ENCODE results near the gene SPG21. TPM values are rescaled to one million over a fixed set of nuclear protein-coding genes. Genes with fewer than 3 reads are reported as not detected.

Gene SPG21
- total and polyA plus RNA-seq, 2 of the 13 experiments (the other 11 are each of a cell fraction or from before 2014, with no cell fraction given), result 36.7 to 42.4 TPM

DNA sequence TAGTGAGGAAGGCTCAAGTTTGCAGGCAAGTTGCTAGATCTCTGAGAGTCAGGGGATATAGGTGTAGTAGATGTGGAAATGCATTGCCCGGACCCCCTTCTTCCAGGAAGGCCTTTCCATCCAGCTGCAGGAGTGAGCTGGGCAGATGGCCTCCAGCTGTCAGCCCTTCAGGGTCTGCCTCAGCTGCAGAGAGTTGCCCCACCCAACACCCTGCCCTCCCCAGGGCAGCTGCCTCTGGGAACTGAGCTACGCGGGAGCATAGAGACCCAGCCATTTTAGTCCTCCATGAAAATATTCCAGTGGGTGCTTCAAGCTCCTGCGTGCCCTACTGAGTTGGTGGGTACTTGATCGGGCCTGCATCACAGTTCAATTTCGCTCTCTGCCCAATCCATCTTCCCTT is 29.6 kb downstream of the SPG21 start:
- Histone ChIP-seq H3K9ac (ENCODE audit: insufficient read depth, low read depth, low read length) (no peak overlapping the region), H4K20me1 (ENCODE audit: insufficient read depth, low read length) (no peaks in the 10 kb centered on the region), H3K4me1 (ENCODE audit: insufficient read depth, low read length) (no peaks in the 10 kb centered on the region), H3K4me3 (replicated peaks in 1 of 3; ENCODE audit: insufficient read depth in 1 of 3, low read depth in 2 of 3, low read length in 3 of 3) (no peak overlapping the region), H3K9me3 (ENCODE audit: low read length) (no peaks in the 10 kb centered on the region), H3K27me3 (ENCODE audit: control insufficient read depth in 1 of 2, insufficient read depth in 2 of 2, low read length in 2 of 2) (no peaks in the 10 kb centered on the region), H3K79me2 (ENCODE audit: insufficient read depth, low read length) (no peaks in the 10 kb centered on the region), H3K36me3 (replicated peaks in 1 of 2; ENCODE audit: control insufficient read depth in 1 of 2, insufficient read depth in 2 of 2, low read length in 2 of 2) (peaks cover 22 to 60% of the 10 kb centered on the region in 2 experiments), H2AFZ (ENCODE audit: low read length) (no peak overlapping the region), H3K27ac (ENCODE audit: extremely low read length, insufficient read depth, low read length) (no peak overlapping the region), H3K4me2 (ENCODE audit: low read depth, low read length) (no peak overlapping the region)
- 98% methylated on average over 3 of the region's 6 CpGs for WGBS (ENCODE audit: low lambda C conversion rate)
- ChIA-PET CTCF (ENCODE audit: low intra/inter-chr PET ratio, low total read pairs) (no interaction called here), POLR2A (no interaction called here)
- FAIRE-seq, result no peak
- TF ChIP-seq ZNF549 (CRISPR knock-in tag; IDR thresholded peaks at IDR 0.05) (no peak), ZNF780A (CRISPR knock-in tag; IDR thresholded peaks at IDR 0.05) (no peak), RFX3 (CRISPR knock-in tag; IDR thresholded peaks at IDR 0.05) (no peak), FIP1L1 (IDR thresholded peaks at IDR 0.05; ENCODE audit: borderline replicate concordance, insufficient read depth, low read depth, low read length) (no peak)
- intact Hi-C loops (cut with micrococcal nuclease; ENCODE audit: unreplicated experiment) (no loop called here), in situ Hi-C loops (cut with HindIII; ENCODE audit: extremely low pct_ligation_motif_present, low pct_unique_long_range_greater_than_20kb) (no loop called here)
- no peak for ATAC-seq
- no peak for DNase-seq (ENCODE audit: low spot score)
- BruUV-seq (replicated peaks), result no TSS peak

DNA sequence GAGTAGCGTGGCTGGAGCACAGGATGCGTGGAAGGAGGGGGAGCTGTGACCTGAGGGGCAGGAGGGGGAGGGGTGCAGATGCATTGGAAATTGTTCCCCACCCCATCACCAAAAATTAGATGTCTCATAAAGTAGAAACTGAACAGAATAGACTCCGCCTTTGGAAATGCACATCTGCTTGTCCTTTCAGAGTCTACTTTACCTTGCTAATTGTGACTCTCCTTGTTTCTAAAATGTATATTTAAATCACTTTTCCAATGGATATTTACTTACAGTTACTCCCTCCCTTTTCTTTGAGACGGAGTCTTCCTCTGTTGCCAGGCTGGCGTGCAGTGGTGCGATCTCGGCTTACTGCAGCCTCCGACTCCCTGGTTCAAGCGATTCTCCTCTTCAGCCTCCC is 30.6 kb downstream of the SPG21 start:
- FAIRE-seq (no peak), DNase-seq (ENCODE audit: low spot score) (no peak), ATAC-seq (no peak)
- no peaks in the 10 kb centered on the region for H3K9me3 ChIP-seq (ENCODE audit: low read length)
- H3K4me3 ChIP-seq (replicated peaks in 1 of 3; ENCODE audit: insufficient read depth in 1 of 3, low read depth in 2 of 3, low read length in 3 of 3), result no peak overlapping the region
- no peak overlapping the region for H2AFZ ChIP-seq (ENCODE audit: low read length)
- H3K4me1 ChIP-seq (ENCODE audit: insufficient read depth, low read length), result no peaks in the 10 kb centered on the region
- no peak overlapping the region for H3K4me2 ChIP-seq (ENCODE audit: low read depth, low read length)
- peaks cover 18 to 52% of the 10 kb centered on the region in 2 experiments for H3K36me3 ChIP-seq (replicated peaks in 1 of 2; ENCODE audit: control insufficient read depth in 1 of 2, insufficient read depth in 2 of 2, low read length in 2 of 2)
- in situ Hi-C loops (cut with HindIII; ENCODE audit: extremely low pct_ligation_motif_present, low pct_unique_long_range_greater_than_20kb), result no loop called here
- ChIA-PET CTCF (ENCODE audit: low intra/inter-chr PET ratio, low total read pairs) (no interaction called here), POLR2A (no interaction called here)
- H3K27ac ChIP-seq (ENCODE audit: extremely low read length, insufficient read depth, low read length), result no peak overlapping the region
- intact Hi-C loops (cut with micrococcal nuclease; ENCODE audit: unreplicated experiment), result no loop called here
- no peaks in the 10 kb centered on the region for H4K20me1 ChIP-seq (ENCODE audit: insufficient read depth, low read length)
- H3K27me3 ChIP-seq (ENCODE audit: control insufficient read depth in 1 of 2, insufficient read depth in 2 of 2, low read length in 2 of 2), result no peaks in the 10 kb centered on the region
- WGBS (ENCODE audit: low lambda C conversion rate), result 98% methylated on average over 9 of the region's 9 CpGs
- no peak for TF ChIP-seq HNF1B (CRISPR knock-in tag; IDR thresholded peaks at IDR 0.05)
- no TSS peak for BruUV-seq (replicated peaks)
- no peak overlapping the region for H3K9ac ChIP-seq (ENCODE audit: insufficient read depth, low read depth, low read length)
- no peaks in the 10 kb centered on the region for H3K79me2 ChIP-seq (ENCODE audit: insufficient read depth, low read length)
